Uterus (tissue), 2 donors: ENCODE data around the gene IGFL3.

Experiments used
- CTCF ChIP-seq, 4 experiments: fragments of 200-600 bp in 2 of 4; fragments of 450-650 bp in 2 of 4; sonication (generic) in 2 of 4; IDR thresholded peaks; one replicate each; pipeline ENCODE4 v1.5.1; 2016 to 2019; ENCODE audit warnings: antibody characterized with exemption in 4 of 4, mild to moderate bottlenecking in 2 of 4, moderate library complexity in 1 of 4
- POLR2A ChIP-seq, 2 donors: fragments of 450-650 bp; IDR thresholded peaks; one replicate each; pipeline ENCODE4 v1.6.1; 2016; ENCODE audit warnings: antibody characterized with exemption in 2 of 2, mild to moderate bottlenecking in 1 of 2, moderate library complexity in 1 of 2

GRCh38 chr19:46107371-46107770, 17.1 kb downstream of the IGFL3 start:
- TF ChIP-seq CTCF (IDR thresholded peaks at IDR 0.05) = no peak
- TF ChIP-seq POLR2A (IDR thresholded peaks at IDR 0.05) = no peak
